ENCODE data around the gene SLAMF7. TPM values are rescaled to one million over a fixed set of nuclear protein-coding genes. Genes with fewer than 3 reads are reported as not detected.

SLAMF7 gene
- total and polyA plus RNA-seq, 10 of the 15 experiments (the other 5 are each of a cell fraction or from before 2014, with no cell fraction given): 66.6 to 284 (median 108) TPM

GRCh38 chr1:160767395-160768294 lies 28.6 kb downstream of the SLAMF7 start:
- POLR2A ChIA-PET: interaction anchor here (0.5 to 4.4 kb wide), 24 partner anchors 10 to 248 kb away, joined by 3 to 54 read pairs (median 8); partner anchors contain the start of genes CD48, LY9 and SLAMF7
- Histone ChIP-seq H3K79me2 (ENCODE audit: control insufficient read depth, insufficient read depth, low read length) (peaks cover 3% of the 10 kb centered on the region), H3K36me3 (ENCODE audit: control insufficient read depth in 2 of 2, insufficient read depth in 2 of 2, low read length in 1 of 2) (no peaks in the 10 kb centered on the region), H3K27ac (ENCODE audit: control insufficient read depth, insufficient read depth) (peak overlapping the region; percentile 89), H4K20me1 (ENCODE audit: control insufficient read depth, insufficient read depth) (no peaks in the 10 kb centered on the region), H2AFZ (ENCODE audit: control insufficient read depth, low read depth, low read length) (peak overlapping the region; percentile 86), H3K4me2 (ENCODE audit: control insufficient read depth, insufficient read depth) (peak overlapping the region; percentile 89), H3K4me3 (peak overlapping the region; percentile 59), H3K9ac (ENCODE audit: control insufficient read depth, insufficient read depth, low read length) (peak overlapping the region; percentile 88), H3K9me3 (replicated peaks; ENCODE audit: control insufficient read depth, insufficient read depth, low read length) (no peaks in the 10 kb centered on the region; the same call in 1 of the 3 replicates), H3K4me1 (ENCODE audit: control insufficient read depth, insufficient read depth, low read length) (peaks cover 22% of the 10 kb centered on the region), H3K27me3 (replicated peaks in 1 of 2; ENCODE audit: control insufficient read depth in 2 of 2, insufficient read depth in 2 of 2, low read length in 1 of 2) (no peaks in the 10 kb centered on the region)
- in situ Hi-C loops (cut with MboI) (loop anchor here (5.0 kb wide), 2 partner anchors 40 to 85 kb away; no protein-coding TSS in a partner anchor), intact Hi-C loops (cut with micrococcal nuclease; ENCODE audit: unreplicated experiment) (loop anchor here (1.0 kb wide), 3 partner anchors 23 to 86 kb away; no protein-coding TSS in a partner anchor)
- CTCF ChIA-PET: interaction anchor here (0.7 to 8.1 kb wide), 40 partner anchors 10 to 475 kb away, joined by 3 to 234 read pairs (median 8); partner anchors contain the start of genes CD244, ITLN2, LY9 and SLAMF7
- RAD21 ChIA-PET (ENCODE audit: unreplicated experiment): interaction anchor here (0.6 to 7.7 kb wide), 43 partner anchors 9 to 365 kb away, joined by 3 to 151 read pairs (median 7); partner anchors contain the start of genes CD244, CD48, ITLN2 and LY9
- WGBS (ENCODE audit: insufficient coverage, insufficient replicate concordance, low lambda C conversion rate, missing lambda C conversion rate): under 1% methylated on average over 8 of the region's 8 CpGs
- DNase-seq (ENCODE audit: low read depth, low spot score): peak; percentile 60
- TSS peak; percentile 68 for BruUV-seq (replicated peaks)
- SMC1A ChIA-PET (ENCODE audit: uncharacterized antibody, unreplicated experiment): interaction anchor here (0.7 to 15.6 kb wide), 31 partner anchors 9 to 230 kb away, joined by 3 to 447 read pairs (median 8); partner anchors contain the start of genes CD48, ITLN2, LY9 and SLAMF7
- ATAC-seq: peak; percentile 87
- peak; percentile 23 for FAIRE-seq
- TF ChIP-seq ZZZ3 (IDR thresholded peaks at IDR 0.05; ENCODE audit: control insufficient read depth, insufficient read length, low read depth) (no peak), BACH1 (IDR thresholded peaks at IDR 0.05; ENCODE audit: borderline replicate concordance) (peak; percentile 67; the same call in 1 of the 2 replicates), GATAD2B (conservative IDR thresholded peaks at IDR 0.05; ENCODE audit: low read depth) (no peak), RELB (IDR thresholded peaks at IDR 0.05; ENCODE audit: low read depth) (peak; percentile 1; the same call in 1 of the 2 replicates), RBBP5 (conservative IDR thresholded peaks at IDR 0.05) (no peak), NBN (IDR thresholded peaks at IDR 0.05) (0 out of 2 replicates have a peak, but pooled peaks have one; percentile 1), POU2F2 (IDR thresholded peaks at IDR 0.05; ENCODE audit: borderline replicate concordance, low read depth, low read length) (peak; percentile 60; the same call in 1 of the 3 replicates), MYC (IDR thresholded peaks at IDR 0.05; ENCODE audit: insufficient read depth, insufficient read length, insufficient replicate concordance, low read length, severe bottlenecking) (no peak), BRCA1 (IDR thresholded peaks at IDR 0.05; ENCODE audit: low read depth, low read length) (no peak), PKNOX1 (IDR thresholded peaks at IDR 0.05) (peak; percentile 52), STAT1 (conservative IDR thresholded peaks at IDR 0.05) (no peak), CBX3 (IDR thresholded peaks at IDR 0.05; ENCODE audit: borderline replicate concordance, low read depth) (no peak), PAX8 (IDR thresholded peaks at IDR 0.05) (peak; percentile 45; the same call in 1 of the 2 replicates), POLR2AphosphoS5 (IDR thresholded peaks at IDR 0.05; ENCODE audit: low read length) (peak; percentile 81), ZNF592 (IDR thresholded peaks at IDR 0.05) (no peak)

Data from GM12878 (cell line).